GM21619 (cell line): ENCODE results near the gene PHACTR2.

ENCODE experiments used
- ATAC-seq: cut with Tn5 transposase; IDR thresholded peaks from one replicate; pipeline ENCODE4 v1.9.1; 2021; ENCODE audit not compliant: unreplicated experiment

PHACTR2 gene

DNA sequence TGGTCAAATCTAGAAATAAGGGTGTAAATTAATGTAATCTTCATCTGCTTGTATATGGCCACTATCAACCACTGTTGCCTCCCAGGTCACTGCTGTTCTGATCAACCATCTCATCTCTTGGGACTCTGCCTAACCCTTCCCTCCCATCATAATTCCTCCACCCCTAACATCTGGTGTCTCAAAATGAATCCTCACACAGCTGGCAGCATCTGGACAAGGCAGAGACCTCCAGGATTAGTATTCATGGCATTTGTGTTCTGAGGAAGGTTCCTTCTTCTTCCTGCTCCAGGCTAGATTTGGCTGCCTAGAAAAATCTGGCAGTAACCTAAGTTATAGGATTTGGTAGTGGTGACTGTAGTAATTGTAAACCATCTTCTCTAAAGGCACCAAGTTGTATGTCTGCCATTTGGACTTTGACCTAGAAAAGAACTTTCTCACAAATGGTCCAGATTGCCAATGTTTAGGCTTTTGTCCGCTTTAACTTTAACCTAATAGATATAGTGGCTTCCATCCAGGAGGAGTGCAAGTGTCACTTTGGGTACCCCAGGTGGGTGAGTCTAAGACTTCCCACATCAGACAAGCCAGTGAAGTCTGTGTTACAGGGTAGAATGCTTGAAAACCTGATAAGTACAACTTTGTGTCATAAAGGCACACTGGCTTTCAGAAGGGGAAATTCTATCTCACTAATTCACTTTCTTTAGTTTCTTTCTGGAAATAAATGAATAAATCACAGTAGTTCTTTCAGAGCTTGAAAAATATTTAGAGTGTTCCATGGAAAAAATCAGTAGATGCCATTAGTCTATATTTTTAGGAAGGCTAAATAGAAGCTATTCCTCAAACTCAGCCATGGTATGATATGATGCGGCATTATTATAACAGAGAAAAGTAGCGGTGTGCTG is 3.0 kb upstream of the PHACTR2 start:
- no peak for ATAC-seq

DNA sequence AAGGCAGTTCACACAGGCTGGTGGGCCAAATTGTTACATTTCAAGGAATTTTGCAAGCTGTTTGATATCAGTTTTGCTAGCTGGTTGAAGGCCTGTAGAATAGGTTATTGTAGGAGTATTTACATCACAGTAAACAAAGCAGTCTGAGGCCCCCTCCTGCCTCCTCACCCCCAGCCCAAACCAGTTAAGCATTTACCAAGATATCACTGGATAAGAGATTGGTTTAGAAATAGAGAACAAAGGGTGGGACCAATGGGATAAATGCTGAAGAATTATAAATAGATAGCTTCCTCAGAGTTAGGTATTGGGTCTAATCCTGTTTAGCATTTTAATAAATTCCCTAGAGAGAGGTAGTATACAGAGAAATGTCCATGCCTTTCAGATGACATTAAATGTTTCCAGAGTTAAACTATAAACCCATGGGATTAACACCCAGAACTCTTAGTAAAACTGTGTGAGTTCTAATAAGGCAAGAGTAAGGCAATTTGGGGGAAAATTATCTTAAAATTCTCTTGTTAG is 2.3 kb upstream of the PHACTR2 start:
- no peak for ATAC-seq

DNA sequence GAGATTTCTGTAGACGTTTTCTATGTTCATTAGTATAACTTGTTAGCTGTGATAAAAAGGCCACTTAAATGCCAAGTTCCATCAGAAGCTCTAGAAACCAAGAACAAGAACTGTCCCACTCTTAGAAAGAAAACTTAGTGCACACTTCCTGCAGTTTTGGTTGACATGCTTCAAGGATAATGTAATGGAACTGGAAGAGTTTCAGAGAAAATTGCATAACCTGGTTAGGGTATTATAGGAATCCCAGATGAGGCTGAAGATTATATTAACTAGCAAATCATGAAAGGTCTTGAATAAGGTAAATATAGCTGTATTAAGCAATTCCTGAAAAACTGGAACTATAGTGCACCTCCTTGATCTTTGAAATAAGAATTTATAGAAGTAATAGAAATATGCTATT is 1.8 kb upstream of the PHACTR2 start:
- no peak for ATAC-seq

DNA sequence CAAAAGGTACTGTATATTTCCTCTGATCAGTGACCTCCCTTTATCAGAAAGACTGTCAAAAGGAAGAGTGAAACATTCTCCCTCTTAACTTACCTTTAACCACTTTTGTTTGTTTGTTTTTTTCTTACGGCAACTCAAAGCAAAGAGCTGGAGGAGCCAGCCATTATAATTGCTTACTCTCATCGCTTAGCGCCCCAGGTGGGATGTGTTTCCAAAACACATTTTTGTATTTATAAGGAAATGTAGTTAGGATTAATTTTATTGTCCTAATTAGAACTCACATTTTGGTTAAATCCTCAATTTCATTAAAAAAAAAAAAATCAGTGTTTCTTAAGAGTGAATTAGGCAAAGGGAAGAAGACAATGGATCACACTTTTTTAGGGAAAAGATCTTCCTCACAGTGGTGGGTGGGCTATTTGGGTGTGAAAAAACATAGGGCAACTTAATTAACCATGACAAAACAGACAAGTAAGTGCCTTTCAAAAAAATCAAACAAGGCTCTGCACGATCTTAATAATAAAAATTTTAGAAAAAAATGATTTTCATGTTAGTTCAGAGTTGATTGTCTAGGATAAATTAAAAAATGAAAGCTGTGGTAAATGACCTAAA is 1.2 kb upstream of the PHACTR2 start:
- ATAC-seq = no peak

DNA sequence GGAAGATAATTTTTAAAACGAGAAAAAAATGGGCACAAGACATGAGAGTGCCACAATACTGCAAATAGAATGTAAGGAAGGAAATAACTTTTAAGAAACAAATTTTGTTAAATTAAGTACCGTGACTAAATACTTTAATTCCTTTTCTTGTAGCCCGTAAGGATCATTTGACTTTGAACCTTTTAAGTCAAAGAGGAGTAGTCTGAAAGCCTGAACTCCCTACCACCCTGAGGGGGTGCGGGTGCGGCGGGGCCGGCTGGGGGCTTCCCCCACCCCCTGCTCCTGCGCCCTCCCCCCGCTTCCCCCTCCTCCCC is 231 bp upstream of the PHACTR2 start:
- ATAC-seq = no peak

DNA sequence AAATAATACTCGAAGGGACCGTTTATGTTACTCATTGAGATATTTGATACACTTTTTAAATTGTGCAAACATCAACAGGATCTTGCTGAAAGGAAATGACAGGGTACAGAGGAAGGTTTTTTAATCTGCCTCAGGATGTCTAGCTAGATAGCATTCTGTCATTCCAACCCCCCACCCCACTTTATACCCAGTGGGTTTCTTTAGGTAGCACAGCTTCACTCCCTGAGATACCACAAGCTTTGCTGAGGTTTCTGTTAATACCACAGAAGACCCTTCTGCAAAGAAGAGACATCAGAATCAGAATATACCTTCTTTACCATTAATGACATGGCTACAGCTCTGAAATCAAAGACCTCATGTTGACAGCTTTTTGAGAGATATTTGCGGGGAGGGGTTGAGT is 1.3 kb downstream of the PHACTR2 start:
- ATAC-seq = no peak

DNA sequence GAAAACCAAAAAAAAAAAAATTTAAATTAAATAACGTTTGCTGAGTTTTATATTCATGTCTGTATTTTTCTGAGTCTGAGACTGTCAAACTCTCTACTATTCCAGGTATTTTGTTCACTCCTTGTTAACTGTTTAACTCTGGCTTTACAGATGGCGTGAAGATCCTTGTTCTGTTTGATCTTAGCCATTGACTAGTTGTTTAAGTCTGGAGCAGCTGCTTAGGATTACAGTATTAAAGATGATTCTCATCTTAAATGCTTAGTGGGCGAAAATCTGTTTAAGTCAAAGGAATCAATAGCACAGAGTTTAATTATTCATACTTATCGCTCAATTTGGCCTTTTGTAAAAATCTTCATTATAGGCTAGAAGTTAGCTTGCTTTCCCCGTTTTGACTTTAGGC is 2.4 kb downstream of the PHACTR2 start:
- ATAC-seq = no peak

DNA sequence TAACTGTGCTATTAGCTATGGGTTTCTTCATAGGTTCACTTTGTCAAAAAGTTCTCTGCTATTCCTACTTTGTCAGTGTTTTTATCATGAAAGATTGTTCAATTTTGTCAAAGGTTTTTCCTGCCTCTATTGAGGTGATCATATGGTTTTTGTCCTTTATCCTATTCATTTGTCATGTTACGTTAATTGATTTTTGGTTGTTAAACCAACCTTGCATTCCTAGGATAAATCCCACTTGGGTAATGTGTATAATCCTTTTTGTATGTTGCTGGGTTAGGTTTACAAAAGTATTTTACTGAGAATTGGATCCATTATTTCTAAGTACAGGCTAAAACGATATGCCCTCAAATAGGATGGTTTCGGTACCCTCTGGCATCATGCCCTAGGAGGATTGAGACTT is 5.0 kb downstream of the PHACTR2 start:
- ATAC-seq = no peak

DNA sequence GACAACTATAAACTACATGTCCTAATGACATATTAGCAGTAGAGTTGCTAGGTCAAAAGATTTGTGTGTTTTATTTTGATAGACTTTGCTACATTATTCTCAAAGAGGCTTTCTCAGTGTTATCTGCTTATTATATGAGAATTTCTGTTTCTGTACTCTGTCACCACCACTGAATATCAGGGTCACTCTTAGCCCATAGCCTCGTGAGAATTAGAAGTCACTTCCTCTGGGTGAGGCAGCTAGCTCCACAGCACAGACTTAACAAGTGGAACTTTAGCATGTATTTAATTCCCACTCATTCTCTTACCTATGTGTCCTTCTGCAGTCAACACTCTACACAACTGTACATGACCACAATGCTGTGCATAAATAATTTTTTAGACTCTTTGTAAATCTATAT is 6.7 kb downstream of the PHACTR2 start:
- no peak for ATAC-seq

DNA sequence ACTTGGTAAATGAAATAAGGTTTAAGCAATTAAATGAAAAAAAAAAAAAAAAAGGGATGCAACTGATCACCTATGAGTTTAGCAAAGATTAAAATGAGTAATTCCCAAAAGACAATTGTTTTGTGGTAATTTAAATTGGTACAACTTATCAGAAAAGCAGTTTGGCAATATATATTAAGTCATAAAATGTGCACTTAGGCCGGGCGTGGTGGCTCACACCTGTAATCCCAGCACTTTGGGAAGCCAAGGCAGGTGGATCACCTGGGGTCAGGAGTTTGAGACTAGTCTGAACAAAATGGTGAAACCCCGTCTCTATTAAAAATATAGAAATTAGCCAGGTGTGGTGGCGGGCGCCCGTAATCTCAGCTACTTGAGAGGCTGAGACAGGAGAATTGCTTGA is 7.9 kb downstream of the PHACTR2 start:
- ATAC-seq = no peak

DNA sequence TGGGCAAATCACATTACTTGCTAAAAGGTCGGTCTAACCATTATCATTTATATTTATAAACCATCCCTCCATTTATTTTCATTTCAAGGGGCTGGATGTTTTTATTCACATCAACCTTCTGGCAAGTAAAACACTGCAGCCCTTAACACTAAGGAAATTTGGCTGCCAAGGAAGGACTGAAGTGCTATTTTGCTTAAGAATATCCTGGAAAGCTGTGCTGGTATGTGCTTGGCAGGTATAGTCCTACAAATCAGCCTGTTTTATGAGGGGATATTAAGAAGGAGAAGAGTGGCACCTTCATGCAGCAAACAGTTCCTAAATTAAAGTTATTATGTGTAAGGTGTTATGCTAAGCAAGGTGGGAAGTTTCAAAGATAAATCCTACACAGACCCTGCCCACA is 9.8 kb downstream of the PHACTR2 start:
- no peak for ATAC-seq

DNA sequence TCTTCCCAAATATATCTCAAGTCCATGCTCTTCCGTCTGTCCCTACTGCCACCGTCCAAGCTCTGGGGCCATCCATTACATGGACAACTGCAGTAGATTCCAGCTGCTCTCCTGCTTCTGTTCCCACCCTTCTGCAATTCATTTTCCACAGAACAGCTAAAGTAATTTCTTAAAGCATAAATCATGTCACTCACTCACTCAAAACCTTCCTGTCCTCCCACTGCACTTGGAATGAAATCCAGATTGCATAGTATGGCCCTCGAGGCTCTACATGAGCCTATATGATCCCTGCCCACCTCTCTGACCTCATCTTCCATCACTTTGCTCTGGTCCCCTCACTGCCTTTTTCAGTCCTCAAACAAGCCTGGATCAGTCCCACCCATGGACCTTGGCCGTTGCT is 10.9 kb downstream of the PHACTR2 start:
- no peak for ATAC-seq

DNA sequence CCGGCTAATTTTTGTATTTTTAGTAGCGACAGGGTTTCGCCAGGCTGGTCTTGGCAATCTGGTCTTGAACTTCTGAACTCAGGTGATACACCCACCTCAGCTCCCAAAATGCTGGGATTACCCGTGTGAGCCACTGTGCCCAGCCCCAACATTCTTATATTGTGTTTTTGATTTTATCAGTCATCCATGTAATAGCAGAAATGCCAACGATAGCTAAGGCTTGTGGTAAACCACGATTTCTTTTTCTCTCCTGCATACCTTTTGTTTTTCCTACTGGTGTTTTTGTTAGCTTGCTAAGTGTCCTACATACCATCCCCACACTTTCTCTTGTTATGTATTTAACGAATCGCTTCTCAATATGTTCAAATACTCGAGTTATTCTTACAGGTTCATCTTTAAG is 12.1 kb downstream of the PHACTR2 start:
- ATAC-seq = no peak

DNA sequence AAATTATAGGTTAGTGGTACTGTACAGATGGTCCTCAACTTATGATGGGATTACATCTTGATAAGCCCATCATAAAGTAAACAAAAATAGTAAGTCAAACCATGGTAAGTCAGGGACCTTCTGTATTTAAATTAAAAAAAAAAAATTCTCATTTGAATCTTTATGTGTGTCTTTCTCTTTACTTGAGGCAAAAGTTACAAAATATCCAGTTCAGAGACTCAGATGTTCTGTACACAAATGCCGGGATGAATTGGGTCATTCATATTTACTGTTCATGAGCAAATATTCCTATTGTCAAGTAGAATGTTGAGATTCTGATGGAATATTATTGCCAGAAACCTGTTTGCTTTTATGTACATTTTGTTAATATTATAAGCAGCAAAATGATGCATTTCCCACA is 13.4 kb downstream of the PHACTR2 start:
- no peak for ATAC-seq

DNA sequence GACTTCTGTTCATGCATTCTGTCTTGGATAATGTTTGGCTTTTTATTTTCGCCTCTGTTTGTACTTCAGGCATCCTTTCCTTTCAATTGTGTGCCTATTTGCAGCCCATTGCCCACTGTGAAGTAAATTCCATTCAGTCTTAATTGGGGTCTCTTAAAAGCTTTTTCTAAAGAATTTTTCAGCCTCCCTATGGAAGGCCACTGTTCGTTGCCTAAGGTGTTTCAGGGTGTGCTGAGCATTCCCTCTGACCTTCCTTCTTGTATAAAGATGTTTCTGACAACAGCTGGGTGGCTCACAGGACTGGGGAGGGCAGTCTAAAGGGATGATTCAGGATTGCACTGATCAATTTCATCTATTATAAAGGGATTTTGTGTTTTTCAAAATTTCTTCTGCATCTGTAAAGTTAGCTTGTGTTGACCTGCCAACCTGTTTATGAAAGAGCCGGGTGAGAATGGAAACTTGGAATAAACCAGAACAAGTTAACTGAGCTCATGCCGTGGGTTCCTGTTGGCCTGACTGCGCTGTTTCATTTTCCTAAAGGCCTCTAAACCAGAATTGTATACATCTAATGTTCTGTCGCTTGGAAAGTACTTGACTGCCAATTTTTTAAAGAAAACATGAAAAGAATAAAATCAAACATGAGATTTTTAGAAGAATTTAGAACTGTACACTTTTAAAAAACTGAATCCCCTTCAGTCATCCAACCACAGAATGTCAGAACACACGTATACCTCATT is 14.3 kb downstream of the PHACTR2 start:
- ATAC-seq = no peak

DNA sequence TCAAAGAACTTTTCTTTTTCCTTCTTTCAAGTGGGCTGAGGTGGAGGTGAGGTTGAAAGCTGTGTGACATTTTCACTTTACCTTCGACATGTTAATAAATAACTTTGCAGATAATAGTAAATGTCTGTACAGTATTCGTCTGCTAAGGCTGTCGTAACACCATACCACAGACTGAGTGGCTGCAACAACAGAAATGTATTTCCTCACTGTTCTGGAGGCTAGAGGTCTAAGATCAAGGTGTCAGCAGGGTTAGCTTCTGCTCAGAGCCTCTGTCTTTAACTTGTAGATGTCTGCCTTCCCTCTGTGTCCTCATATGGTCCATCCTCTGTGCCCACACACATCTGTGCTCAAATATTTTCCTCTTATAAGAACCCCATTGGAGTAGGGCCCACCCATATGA is 14.9 kb downstream of the PHACTR2 start:
- no peak for ATAC-seq

DNA sequence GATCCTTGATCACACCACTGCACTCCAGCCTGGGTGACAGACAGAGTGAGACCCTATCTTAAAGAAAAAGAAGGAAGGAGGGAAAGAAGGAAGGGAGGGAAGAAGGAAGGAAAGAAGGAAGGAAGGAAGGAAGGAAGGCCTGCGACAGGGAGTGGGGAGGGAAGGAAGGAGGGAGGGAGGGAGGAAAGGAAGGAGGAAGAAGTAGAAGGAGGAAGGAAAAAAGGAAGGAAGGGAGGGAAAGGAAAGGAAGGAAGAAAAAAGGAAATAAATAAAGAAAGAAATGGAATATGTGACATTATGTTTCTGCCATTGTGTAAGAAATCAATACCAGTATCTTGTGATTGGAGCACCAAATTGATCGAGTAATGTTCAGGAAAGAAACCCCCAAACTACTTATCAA is 16.2 kb downstream of the PHACTR2 start:
- no peak for ATAC-seq

DNA sequence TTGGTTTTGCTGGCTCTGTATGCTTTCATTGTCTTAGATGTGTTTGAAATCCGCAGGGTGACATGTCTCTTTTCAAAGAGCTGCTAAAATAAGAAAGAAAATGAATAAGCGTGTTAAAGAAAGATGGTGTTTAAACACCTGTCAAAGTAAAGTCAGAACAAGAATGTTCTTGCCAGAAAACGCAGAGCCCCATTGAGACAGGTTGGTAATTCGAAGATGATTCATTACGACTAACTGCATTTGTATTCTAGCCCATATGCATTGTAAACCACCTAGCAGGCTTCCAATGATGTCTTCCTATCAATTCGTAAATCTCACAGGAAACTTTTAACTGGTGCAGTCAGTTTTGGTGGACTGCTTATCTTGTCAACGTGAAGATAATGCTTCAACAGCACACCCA is 16.8 kb downstream of the PHACTR2 start:
- ATAC-seq = no peak

DNA sequence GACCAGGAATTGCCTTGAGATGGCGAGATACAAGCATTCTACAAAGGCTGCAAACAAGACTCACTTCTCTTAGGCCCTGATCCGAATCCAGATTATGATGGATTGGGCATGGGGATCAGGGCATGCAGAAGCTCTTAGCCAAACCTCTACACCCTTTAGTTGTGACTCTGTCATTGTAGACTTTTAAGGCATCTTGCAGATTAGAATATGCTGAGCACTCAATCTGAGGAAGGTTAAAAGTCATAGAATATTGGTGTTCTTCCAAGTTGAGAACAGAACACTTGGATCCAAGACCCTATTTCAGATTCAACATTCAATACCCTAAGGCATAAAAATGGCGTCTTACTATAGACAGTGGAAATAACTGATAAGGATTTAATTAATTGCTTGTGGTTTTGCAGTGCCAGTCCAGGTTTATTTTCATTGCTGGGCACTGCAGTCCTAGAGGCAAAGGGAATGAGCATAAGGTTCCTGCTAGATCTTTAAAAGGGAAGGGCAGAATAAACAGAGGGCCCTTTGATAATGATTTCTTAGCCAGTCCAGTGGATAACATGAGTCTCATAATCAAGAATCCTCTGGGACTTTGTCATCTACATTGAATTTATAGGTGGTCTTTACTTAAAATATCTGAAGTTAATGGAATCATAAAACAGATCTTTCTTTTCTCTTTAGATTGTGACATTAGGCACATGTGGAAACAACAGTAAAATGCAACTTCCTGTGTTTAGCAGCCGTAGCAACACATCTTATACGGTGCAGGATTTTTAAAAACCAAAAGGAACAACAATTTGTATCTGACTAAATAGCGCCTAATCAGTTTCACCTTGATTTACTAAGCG is 17.6 kb downstream of the PHACTR2 start:
- no peak for ATAC-seq

DNA sequence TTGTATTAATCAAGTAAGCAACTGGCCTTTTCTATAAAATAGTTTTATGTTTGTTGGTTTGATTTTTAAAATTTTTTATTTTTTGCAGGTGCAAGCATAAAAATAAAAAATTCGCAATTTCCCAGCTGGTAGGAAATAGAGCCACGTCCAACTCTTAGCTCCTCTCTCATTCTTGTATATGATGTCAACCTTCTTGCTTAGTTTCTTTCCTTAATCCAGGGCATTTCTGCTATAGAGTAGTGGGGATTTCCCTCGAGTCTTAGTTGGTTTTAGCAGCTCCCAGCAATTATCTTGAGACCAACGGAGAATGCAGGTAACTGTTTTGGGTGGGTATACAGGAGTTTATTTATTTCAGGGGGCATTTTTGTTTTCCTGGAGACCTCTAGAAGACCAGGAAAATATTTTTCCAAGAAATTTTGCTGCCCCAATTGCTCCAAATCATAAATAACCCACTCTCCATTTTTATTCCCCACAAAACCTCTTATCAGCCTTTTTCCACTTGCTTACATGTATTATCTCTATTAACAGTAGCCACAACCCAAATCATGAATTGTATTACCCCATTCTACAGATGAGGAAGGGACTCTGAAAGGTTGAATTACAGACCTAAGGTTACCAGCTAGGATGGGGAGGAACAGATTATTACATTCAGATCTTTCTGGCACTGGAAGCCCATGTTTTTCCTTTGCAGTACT is 18.4 kb downstream of the PHACTR2 start:
- no peak for ATAC-seq

DNA sequence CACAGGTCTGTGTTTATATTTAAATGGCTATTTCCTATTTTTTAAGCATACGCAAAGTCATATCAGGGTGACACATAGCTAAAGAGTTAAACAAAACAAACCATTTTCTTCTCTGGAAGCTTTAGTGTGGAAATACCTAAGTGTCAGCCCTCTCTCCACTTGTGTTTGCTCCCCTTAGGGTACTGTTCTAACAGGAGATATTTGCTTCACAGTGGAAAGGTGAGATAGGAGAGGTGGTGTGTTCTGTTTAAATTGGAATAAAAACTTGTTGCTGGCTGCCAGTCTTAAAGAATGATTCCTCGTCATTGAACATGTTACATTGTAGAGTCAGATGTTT is 18.9 kb downstream of the PHACTR2 start:
- ATAC-seq = no peak
